Endothelial cell (in vitro differentiated cells): ENCODE data around the gene NEDD4L. TPM values are rescaled to one million over a fixed set of nuclear protein-coding genes. Genes with fewer than 3 reads are reported as not detected.

Experiments used
- DNase-seq: peaks from one replicate; pipeline ENCODE4 v3.0.0; 2021; ENCODE audit warnings: low spot score
- H3K27ac Mint-ChIP-seq: one replicate; pipeline ENCODE4 v1.8.0; 2021; ENCODE audit warnings: mixed read lengths, inconsistent platforms; ENCODE audit not compliant: unreplicated experiment
- H3K27me3 Mint-ChIP-seq: one replicate; pipeline ENCODE4 v1.8.0; 2021; ENCODE audit warnings: mild to moderate bottlenecking, moderate library complexity, mixed read lengths, inconsistent platforms; ENCODE audit not compliant: unreplicated experiment
- H3K36me3 Mint-ChIP-seq: one replicate; pipeline ENCODE4 v1.8.0; 2021; ENCODE audit warnings: mild to moderate bottlenecking, low read depth, mixed read lengths, inconsistent platforms; ENCODE audit not compliant: unreplicated experiment
- H3K4me1 Mint-ChIP-seq: one replicate; pipeline ENCODE4 v1.8.0; 2021; ENCODE audit warnings: mild to moderate bottlenecking, mixed read lengths, inconsistent platforms; ENCODE audit not compliant: unreplicated experiment
- H3K4me3 Mint-ChIP-seq: one replicate; pipeline ENCODE4 v1.8.0; 2021; ENCODE audit warnings: mild to moderate bottlenecking, mixed read lengths, inconsistent platforms; ENCODE audit not compliant: unreplicated experiment
- H3K9me3 Mint-ChIP-seq: one replicate; pipeline ENCODE4 v1.8.0; 2021; ENCODE audit warnings: mixed read lengths, inconsistent platforms; ENCODE audit not compliant: unreplicated experiment
- CTCF ChIP-seq: fragments of 200-600 bp; sonication (generic); IDR thresholded peaks from one replicate; pipeline ENCODE4 v1.5.0; 2021; ENCODE audit warnings: antibody characterized with exemption; ENCODE audit not compliant: unreplicated experiment
- total RNA-seq: library from RNA; stranded (reverse); fragmentation: NEBNext Ultra II Directional; extraction: Animal tissue kit (Norgen Biotek cat#: 25700); gene quantifications from one replicate; pipeline ENCODE4 v1.2.1, GENCODE V29; 2021; ENCODE audit not compliant: unreplicated experiment

NEDD4L gene
- total RNA-seq, 1 donor from 2014 or later, result 42.8 TPM

GRCh38 chr18:58226429-58226828 is 182.4 kb downstream of the NEDD4L start:
- H3K9me3 Mint-ChIP-seq, result no peaks in the 10 kb centered on the region
- H3K27me3 Mint-ChIP-seq, result peaks cover 5% of the 10 kb centered on the region
- peaks cover 50% of the 10 kb centered on the region for H3K4me1 Mint-ChIP-seq
- no peak overlapping the region for H3K27ac Mint-ChIP-seq
- TF ChIP-seq CTCF, result no peak
- DNase-seq, result no peak
- no peak overlapping the region for H3K4me3 Mint-ChIP-seq
- no peaks in the 10 kb centered on the region for H3K36me3 Mint-ChIP-seq

GRCh38 chr18:58227361-58227930 is 183.4 kb downstream of the NEDD4L start:
- Mint-ChIP-seq H3K27me3 (peaks cover 5% of the 10 kb centered on the region), H3K36me3 (no peaks in the 10 kb centered on the region), H3K9me3 (no peaks in the 10 kb centered on the region), H3K4me1 (peaks cover 43% of the 10 kb centered on the region), H3K4me3 (no peak overlapping the region), H3K27ac (no peak overlapping the region)
- DNase-seq, result no peak
- TF ChIP-seq CTCF, result no peak

- H3K27me3 Mint-ChIP-seq, result peaks cover 4% of the 10 kb centered on the region
- H3K27ac Mint-ChIP-seq, result no peak overlapping the region
- H3K9me3 Mint-ChIP-seq, result no peaks in the 10 kb centered on the region
- no peaks in the 10 kb centered on the region for H3K36me3 Mint-ChIP-seq
- DNase-seq, result no peak
- no peak for TF ChIP-seq CTCF
- H3K4me3 Mint-ChIP-seq, result no peak overlapping the region
- peaks cover 36% of the 10 kb centered on the region for H3K4me1 Mint-ChIP-seq
Measured at GRCh38 chr18:58228176-58228575, 184.2 kb downstream of the NEDD4L start.

GRCh38 chr18:58228762-58229161 is 184.7 kb downstream of the NEDD4L start:
- Mint-ChIP-seq H3K4me3 (no peak overlapping the region), H3K4me1 (peaks cover 30% of the 10 kb centered on the region), H3K9me3 (no peaks in the 10 kb centered on the region), H3K27ac (no peak overlapping the region), H3K36me3 (peaks cover 2% of the 10 kb centered on the region), H3K27me3 (peaks cover 2% of the 10 kb centered on the region)
- no peak for DNase-seq
- no peak for TF ChIP-seq CTCF

- Mint-ChIP-seq H3K27me3 (peaks cover 2% of the 10 kb centered on the region), H3K27ac (no peak overlapping the region), H3K36me3 (peaks cover 4% of the 10 kb centered on the region), H3K9me3 (no peaks in the 10 kb centered on the region), H3K4me1 (peaks cover 26% of the 10 kb centered on the region), H3K4me3 (no peak overlapping the region)
- DNase-seq, result no peak
- no peak for TF ChIP-seq CTCF
Measured at GRCh38 chr18:58229162-58229561, 185.1 kb downstream of the NEDD4L start.
